Loucy (cell line): ENCODE measurements around the gene ATP7B.

Experiments used
- H2AFZ ChIP-seq: fragments of 200-600 bp; sonication (generic); 2 replicates; pipeline ENCODE4 v1.6.0; 2016; ENCODE audit warnings: antibody characterized with exemption, mild to moderate bottlenecking, low read length, moderate library complexity
- H3F3A ChIP-seq: fragments of 200-600 bp; 2 replicates; pipeline ENCODE4 v1.6.0; 2016; ENCODE audit warnings: antibody characterized with exemption, low read depth, mild to moderate bottlenecking
- H3K27me3 ChIP-seq: fragments of 200-600 bp; sonication (generic); 2 replicates; pipeline ENCODE4 v1.6.1; 2014; ENCODE audit warnings: low read length, mild to moderate bottlenecking; ENCODE audit not compliant: insufficient read depth, poor library complexity, severe bottlenecking
- H3K36me3 ChIP-seq: fragments of 200-600 bp; sonication (generic); 2 replicates; pipeline ENCODE4 v1.6.1; 2016; ENCODE audit warnings: low read length; ENCODE audit not compliant: insufficient read depth
- H3K4me1 ChIP-seq: fragments of 200-600 bp; sonication (generic); 2 replicates; pipeline ENCODE4 v1.5.1; 2014; ENCODE audit warnings: low read length, mild to moderate bottlenecking; ENCODE audit not compliant: insufficient read depth, poor library complexity, severe bottlenecking
- H3K4me2 ChIP-seq: fragments of 200-600 bp; sonication (generic); 2 replicates; pipeline ENCODE4 v1.6.0; 2014; ENCODE audit warnings: antibody characterized with exemption, low read length, low read depth, mild to moderate bottlenecking; ENCODE audit not compliant: poor library complexity, severe bottlenecking
- H3K4me3 ChIP-seq: fragments of 200-600 bp; sonication (generic); 2 replicates; pipeline ENCODE4 v1.5.1; 2014; ENCODE audit warnings: low read length, mild to moderate bottlenecking, mixed read lengths; ENCODE audit not compliant: poor library complexity, severe bottlenecking
- H3K79me2 ChIP-seq: fragments of 200-600 bp; sonication (generic); 2 replicates; pipeline ENCODE4 v1.6.1; 2014; ENCODE audit warnings: low read length; ENCODE audit not compliant: insufficient read depth
- H3K9ac ChIP-seq: fragments of 200-600 bp; sonication (generic); 2 replicates; pipeline ENCODE4 v1.6.0; 2014; ENCODE audit warnings: mild to moderate bottlenecking, low read depth, low read length, moderate library complexity; ENCODE audit not compliant: poor library complexity, severe bottlenecking
- H3K9me2 ChIP-seq: fragments of 200-600 bp; sonication (generic); replicated peaks from 2 replicates; pipeline ENCODE4 v1.6.1; 2016; ENCODE audit warnings: low read depth, low read length, mixed read lengths
- H3K9me3 ChIP-seq: fragments of 200-600 bp; sonication (generic); 2 replicates; pipeline ENCODE4 v1.6.1; 2014; ENCODE audit warnings: mild to moderate bottlenecking, antibody characterized with exemption, low read length, low read depth; ENCODE audit not compliant: insufficient read depth
- H4K20me1 ChIP-seq: fragments of 200-600 bp; sonication (generic); 2 replicates; pipeline ENCODE4 v1.6.0; 2014; ENCODE audit warnings: antibody characterized with exemption, low read length, mild to moderate bottlenecking; ENCODE audit not compliant: insufficient read depth, poor library complexity, severe bottlenecking
- EZH2phosphoT487 ChIP-seq: fragments of 200-600 bp; IDR thresholded peaks from 2 replicates; pipeline ENCODE4 v1.6.1; 2018; ENCODE audit warnings: antibody characterized with exemption, mild to moderate bottlenecking, moderate library complexity, borderline replicate concordance
- TF ChIP-seq, protein P1 (sequence below): fragments of 200-600 bp; sonication (generic); conservative IDR thresholded peaks from 2 replicates; pipeline ENCODE4 v1.5.1; 2014; ENCODE audit warnings: mild to moderate bottlenecking, antibody characterized with exemption, low read length

The ATP7B gene

DNA sequence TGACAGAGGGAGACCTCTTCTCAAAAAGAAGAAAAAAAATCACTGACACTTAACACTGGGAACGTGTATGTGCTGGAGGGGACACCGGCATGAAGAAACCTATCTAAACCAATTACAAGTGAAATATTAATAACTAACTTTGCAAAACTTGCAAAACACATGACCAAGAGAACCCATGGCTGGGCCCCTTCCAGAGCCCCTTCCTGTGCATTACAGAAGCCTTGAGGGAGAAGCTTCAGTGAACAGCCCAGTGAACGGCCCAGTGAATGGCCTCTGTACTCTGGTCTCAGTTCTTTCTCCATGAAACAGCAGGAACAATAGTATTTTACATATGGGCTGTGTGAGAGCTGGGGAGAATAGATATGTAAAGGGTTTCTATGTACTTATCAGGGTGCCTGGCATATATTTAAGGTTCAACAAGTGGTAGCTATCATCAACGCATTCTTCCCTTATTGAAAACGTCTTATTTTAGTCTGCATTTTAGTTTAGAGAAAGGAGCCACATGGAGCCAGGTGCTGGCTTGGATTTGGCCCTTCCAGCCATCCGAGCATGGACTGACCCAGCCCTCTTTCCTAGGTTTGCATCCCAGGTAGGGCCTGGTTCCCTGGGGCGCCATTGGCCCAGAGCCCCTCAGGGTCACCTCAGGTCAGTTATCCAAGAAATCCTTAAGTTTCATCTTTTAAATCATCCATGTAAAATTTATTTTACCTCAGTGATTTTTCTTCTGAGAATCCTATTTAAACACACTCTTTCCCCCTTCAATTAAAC lies 95.0 kb downstream of the ATP7B start:
- Histone ChIP-seq H3K9me3 (no peaks in the 10 kb centered on the region), H3K9me2 (no peaks in the 10 kb centered on the region), H3K4me3 (no peak overlapping the region), H3K36me3 (no peaks in the 10 kb centered on the region), H3K9ac (no peak overlapping the region), H2AFZ (no peak overlapping the region), H3K4me1 (peaks cover 24% of the 10 kb centered on the region), H3K4me2 (no peak overlapping the region), H3K27me3 (no peaks in the 10 kb centered on the region), H3K79me2 (no peaks in the 10 kb centered on the region), H3F3A (no peaks in the 10 kb centered on the region), H4K20me1 (no peaks in the 10 kb centered on the region)
- TF ChIP-seq EZH2phosphoT487: no peak
- TF ChIP-seq, protein P1, sequence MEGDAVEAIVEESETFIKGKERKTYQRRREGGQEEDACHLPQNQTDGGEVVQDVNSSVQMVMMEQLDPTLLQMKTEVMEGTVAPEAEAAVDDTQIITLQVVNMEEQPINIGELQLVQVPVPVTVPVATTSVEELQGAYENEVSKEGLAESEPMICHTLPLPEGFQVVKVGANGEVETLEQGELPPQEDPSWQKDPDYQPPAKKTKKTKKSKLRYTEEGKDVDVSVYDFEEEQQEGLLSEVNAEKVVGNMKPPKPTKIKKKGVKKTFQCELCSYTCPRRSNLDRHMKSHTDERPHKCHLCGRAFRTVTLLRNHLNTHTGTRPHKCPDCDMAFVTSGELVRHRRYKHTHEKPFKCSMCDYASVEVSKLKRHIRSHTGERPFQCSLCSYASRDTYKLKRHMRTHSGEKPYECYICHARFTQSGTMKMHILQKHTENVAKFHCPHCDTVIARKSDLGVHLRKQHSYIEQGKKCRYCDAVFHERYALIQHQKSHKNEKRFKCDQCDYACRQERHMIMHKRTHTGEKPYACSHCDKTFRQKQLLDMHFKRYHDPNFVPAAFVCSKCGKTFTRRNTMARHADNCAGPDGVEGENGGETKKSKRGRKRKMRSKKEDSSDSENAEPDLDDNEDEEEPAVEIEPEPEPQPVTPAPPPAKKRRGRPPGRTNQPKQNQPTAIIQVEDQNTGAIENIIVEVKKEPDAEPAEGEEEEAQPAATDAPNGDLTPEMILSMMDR: no peak

DNA sequence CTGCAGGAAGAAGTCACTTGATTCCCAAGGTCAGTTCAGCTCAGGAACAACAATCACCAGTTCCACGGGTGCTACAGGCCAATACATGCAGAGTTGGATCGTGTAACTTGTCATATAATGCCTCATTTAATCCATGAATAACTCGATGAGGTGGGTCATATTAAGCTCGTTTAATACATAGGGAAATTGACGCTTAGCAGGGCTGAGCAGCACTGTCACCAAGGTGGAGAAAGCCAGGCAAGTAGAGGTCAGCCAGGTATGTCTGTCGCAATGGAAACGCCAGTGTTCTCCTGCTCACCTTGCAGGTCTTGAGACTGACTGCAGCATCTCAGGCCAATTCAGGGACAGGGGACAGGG lies 97.1 kb downstream of the ATP7B start:
- Histone ChIP-seq H3K4me1 (peaks cover 24% of the 10 kb centered on the region), H3K4me3 (no peak overlapping the region), H3K27me3 (no peaks in the 10 kb centered on the region), H3K9ac (no peak overlapping the region), H4K20me1 (no peaks in the 10 kb centered on the region), H3F3A (no peaks in the 10 kb centered on the region), H3K4me2 (no peak overlapping the region), H3K36me3 (no peaks in the 10 kb centered on the region), H3K9me2 (no peaks in the 10 kb centered on the region), H2AFZ (0 out of 2 replicates have a peak overlapping the region, but pooled peaks have one; percentile 61), H3K9me3 (no peaks in the 10 kb centered on the region), H3K79me2 (no peaks in the 10 kb centered on the region)
- no peak for TF ChIP-seq EZH2phosphoT487
- TF ChIP-seq, protein P1: no peak

DNA sequence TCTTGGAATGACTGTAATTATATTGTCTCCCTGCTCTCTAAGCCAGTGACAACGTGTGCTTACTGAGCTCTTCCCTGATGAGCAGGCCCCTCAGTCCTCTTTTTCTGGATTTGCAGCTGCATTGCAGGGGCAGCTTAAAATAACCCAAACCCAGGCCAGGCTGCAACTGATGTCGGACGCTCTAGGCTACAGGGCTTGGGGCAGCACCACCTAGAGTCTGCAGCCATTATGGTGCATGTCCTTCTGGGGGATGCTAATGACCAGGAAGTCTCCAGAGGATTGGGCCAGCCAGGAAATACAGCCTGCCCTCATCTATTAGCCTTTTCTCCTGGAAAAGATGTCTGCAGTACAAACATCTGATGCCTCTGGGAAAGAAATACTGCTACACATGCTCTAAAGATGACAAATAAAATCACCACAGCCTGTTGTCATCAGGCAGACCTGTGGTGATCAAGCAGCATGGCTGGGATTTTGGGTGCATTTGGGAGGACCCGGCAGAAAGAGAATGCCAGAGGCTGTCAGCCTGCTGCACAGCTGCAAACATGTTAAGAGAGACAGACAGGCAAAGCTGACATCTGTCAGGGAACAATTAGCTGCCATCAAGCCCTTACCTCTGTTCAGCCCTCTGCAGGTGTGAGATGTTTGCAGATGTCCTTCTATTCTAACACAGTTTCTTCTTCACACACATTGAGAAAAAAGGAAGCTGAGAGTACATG lies 97.7 kb downstream of the ATP7B start:
- no peaks in the 10 kb centered on the region for H3K9me2 ChIP-seq
- peak overlapping the region; percentile 10 for H3K9ac ChIP-seq
- peaks cover 24% of the 10 kb centered on the region for H3K4me1 ChIP-seq
- peak overlapping the region; percentile 61 for H2AFZ ChIP-seq
- no peaks in the 10 kb centered on the region for H3K9me3 ChIP-seq
- H4K20me1 ChIP-seq: no peaks in the 10 kb centered on the region
- H3K4me2 ChIP-seq: no peak overlapping the region
- no peak overlapping the region for H3K4me3 ChIP-seq
- no peaks in the 10 kb centered on the region for H3K36me3 ChIP-seq
- TF ChIP-seq, protein P1: peak; percentile 47
- TF ChIP-seq EZH2phosphoT487: no peak
- no peaks in the 10 kb centered on the region for H3F3A ChIP-seq
- no peaks in the 10 kb centered on the region for H3K27me3 ChIP-seq
- no peaks in the 10 kb centered on the region for H3K79me2 ChIP-seq
